Measurements from ENCODE around the gene ASIC3.

The ASIC3 gene

GRCh38 chr7:151075662-151075971, 27.3 kb downstream of the ASIC3 start:
- H3K4ac ChIP-seq (ENCODE audit: low read depth, low read length) = no peak overlapping the region

GRCh38 chr7:151075978-151076426, 27.7 kb downstream of the ASIC3 start:
- Histone ChIP-seq H3K79me2 (ENCODE audit: control insufficient read depth, insufficient read depth, low read length) (peaks cover 13% of the 10 kb centered on the region), H3K4me1 (ENCODE audit: control insufficient read depth, low read depth, low read length) (peaks cover 5% of the 10 kb centered on the region), H4K8ac (ENCODE audit: low read depth, low read length) (no peak overlapping the region), H3K18ac (ENCODE audit: low read length) (no peak overlapping the region), H2BK15ac (replicated peaks; ENCODE audit: low read depth) (no peak overlapping the region), H2BK120ac (ENCODE audit: low read depth, low read length) (no peak overlapping the region), H3K9ac (ENCODE audit: low read length) (no peak overlapping the region), H2BK5ac (ENCODE audit: low read length) (no peak overlapping the region), H3K27ac (ENCODE audit: low read depth, low read length) (no peak overlapping the region), H3K4me2 (ENCODE audit: low read length) (no peak overlapping the region), H2AK5ac (ENCODE audit: low read length) (no peak overlapping the region), H4K5ac (ENCODE audit: low read length) (no peak overlapping the region), H3K56ac (ENCODE audit: low read length) (no peak overlapping the region), H3K4ac (ENCODE audit: low read depth, low read length) (no peak overlapping the region), H3K79me1 (ENCODE audit: low read length) (peaks cover 10% of the 10 kb centered on the region), H3K36me3 (ENCODE audit: control insufficient read depth, insufficient read depth, low read length) (peaks cover 1% of the 10 kb centered on the region), H3K4me3 (ENCODE audit: low read length) (no peak overlapping the region), H3K27me3 (ENCODE audit: insufficient read depth, low read length, poor library complexity) (no peaks in the 10 kb centered on the region), H3K23ac (ENCODE audit: low read length) (no peak overlapping the region)
- no peak for DNase-seq
- no CpG with 5 or more reads among the region's 22 CpGs for WGBS (ENCODE audit: extremely low coverage, insufficient coverage, low lambda C conversion rate)

More at GRCh38 chr7:151075662-151075971, 27.3 kb downstream of the ASIC3 start:
- H2BK120ac ChIP-seq (ENCODE audit: low read depth, low read length) = no peak overlapping the region
- no peak overlapping the region for H4K8ac ChIP-seq (ENCODE audit: low read depth, low read length)
- no peak overlapping the region for H2AK5ac ChIP-seq (ENCODE audit: low read length)
- no peak overlapping the region for H3K56ac ChIP-seq (ENCODE audit: low read length)
- no peak overlapping the region for H3K4me2 ChIP-seq (ENCODE audit: low read length)
- H2BK15ac ChIP-seq (replicated peaks; ENCODE audit: low read depth) = no peak overlapping the region
- H4K5ac ChIP-seq (ENCODE audit: low read length) = no peak overlapping the region
- DNase-seq = no peak
- H3K36me3 ChIP-seq (ENCODE audit: control insufficient read depth, insufficient read depth, low read length) = peaks cover 2% of the 10 kb centered on the region
- H3K79me1 ChIP-seq (ENCODE audit: low read length) = peaks cover 10% of the 10 kb centered on the region
- no peak overlapping the region for H3K4me3 ChIP-seq (ENCODE audit: low read length)
- no peak overlapping the region for H2BK5ac ChIP-seq (ENCODE audit: low read length)
- peaks cover 13% of the 10 kb centered on the region for H3K79me2 ChIP-seq (ENCODE audit: control insufficient read depth, insufficient read depth, low read length)
- no peaks in the 10 kb centered on the region for H3K27me3 ChIP-seq (ENCODE audit: insufficient read depth, low read length, poor library complexity)
- WGBS (ENCODE audit: extremely low coverage, insufficient coverage, low lambda C conversion rate) = no CpG with 5 or more reads among the region's 7 CpGs
- H3K9ac ChIP-seq (ENCODE audit: low read length) = no peak overlapping the region
- H3K23ac ChIP-seq (ENCODE audit: low read length) = no peak overlapping the region
- peaks cover 5% of the 10 kb centered on the region for H3K4me1 ChIP-seq (ENCODE audit: control insufficient read depth, low read depth, low read length)
- no peak overlapping the region for H3K27ac ChIP-seq (ENCODE audit: low read depth, low read length)
- H3K18ac ChIP-seq (ENCODE audit: low read length) = no peak overlapping the region

- Histone ChIP-seq H3K56ac (ENCODE audit: low read length) (no peak overlapping the region), H3K4me3 (ENCODE audit: low read length) (no peak overlapping the region), H2BK15ac (replicated peaks; ENCODE audit: low read depth) (no peak overlapping the region)
Measured at GRCh38 chr7:151076863-151077704, 28.8 kb downstream of the ASIC3 start.

DNA sequence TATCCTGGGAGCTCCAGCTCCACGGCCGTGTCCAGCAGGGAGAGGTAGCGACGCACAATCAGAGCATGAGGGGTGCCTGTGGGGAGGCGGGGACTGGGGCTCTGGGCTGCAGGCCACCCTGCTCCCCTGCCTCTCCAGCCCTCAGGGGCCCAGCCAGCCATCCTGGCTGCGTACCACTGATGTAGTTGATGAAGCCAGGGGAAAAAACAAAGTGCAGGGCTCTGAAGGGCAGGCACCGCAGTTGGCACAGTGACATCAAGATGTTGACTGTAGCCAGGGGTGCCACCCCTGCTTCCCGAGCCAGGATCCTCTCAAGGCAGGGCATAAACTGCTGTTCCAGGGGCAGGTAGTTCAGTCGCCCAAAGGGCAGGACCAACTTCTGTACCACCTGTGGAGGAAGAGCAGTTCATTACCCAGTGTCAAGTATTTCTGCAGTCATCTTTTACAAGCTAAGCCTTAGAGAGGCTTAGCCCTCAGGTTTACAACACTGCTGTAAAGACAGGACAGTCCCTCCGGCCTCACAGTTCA, 29.4 kb downstream of the ASIC3 start:
- Histone ChIP-seq H3K4me1 (ENCODE audit: control insufficient read depth, low read depth, low read length) (peaks cover 9% of the 10 kb centered on the region), H3K79me2 (ENCODE audit: control insufficient read depth, insufficient read depth, low read length) (peaks cover 15% of the 10 kb centered on the region), H3K27me3 (ENCODE audit: insufficient read depth, low read length, poor library complexity) (no peaks in the 10 kb centered on the region), H3K56ac (ENCODE audit: low read length) (no peak overlapping the region), H4K8ac (ENCODE audit: low read depth, low read length) (no peak overlapping the region), H3K4me3 (ENCODE audit: low read length) (no peak overlapping the region), H3K27ac (ENCODE audit: low read depth, low read length) (no peak overlapping the region), H3K4me2 (ENCODE audit: low read length) (no peak overlapping the region), H3K23ac (ENCODE audit: low read length) (no peak overlapping the region), H3K18ac (ENCODE audit: low read length) (no peak overlapping the region), H4K5ac (ENCODE audit: low read length) (no peak overlapping the region), H2BK120ac (ENCODE audit: low read depth, low read length) (no peak overlapping the region), H2BK5ac (ENCODE audit: low read length) (no peak overlapping the region), H3K9ac (ENCODE audit: low read length) (no peak overlapping the region), H2AK5ac (ENCODE audit: low read length) (no peak overlapping the region), H3K4ac (ENCODE audit: low read depth, low read length) (no peak overlapping the region), H3K79me1 (ENCODE audit: low read length) (peaks cover 15% of the 10 kb centered on the region), H2BK15ac (replicated peaks; ENCODE audit: low read depth) (no peak overlapping the region), H3K36me3 (ENCODE audit: control insufficient read depth, insufficient read depth, low read length) (peaks cover 1% of the 10 kb centered on the region)
- DNase-seq = no peak
- no CpG with 5 or more reads among the region's 10 CpGs for WGBS (ENCODE audit: extremely low coverage, insufficient coverage, low lambda C conversion rate)

More at GRCh38 chr7:151076863-151077704, 28.8 kb downstream of the ASIC3 start:
- H3K27ac ChIP-seq (ENCODE audit: low read depth, low read length) = no peak overlapping the region
- H3K79me1 ChIP-seq (ENCODE audit: low read length) = peaks cover 10% of the 10 kb centered on the region
- H2AK5ac ChIP-seq (ENCODE audit: low read length) = no peak overlapping the region
- no peak overlapping the region for H3K9ac ChIP-seq (ENCODE audit: low read length)
- H3K18ac ChIP-seq (ENCODE audit: low read length) = no peak overlapping the region
- no CpG with 5 or more reads among the region's 33 CpGs for WGBS (ENCODE audit: extremely low coverage, insufficient coverage, low lambda C conversion rate)
- H3K4ac ChIP-seq (ENCODE audit: low read depth, low read length) = no peak overlapping the region
- peak; percentile 53 for DNase-seq
- H2BK120ac ChIP-seq (ENCODE audit: low read depth, low read length) = no peak overlapping the region
- H4K8ac ChIP-seq (ENCODE audit: low read depth, low read length) = no peak overlapping the region
- H3K4me1 ChIP-seq (ENCODE audit: control insufficient read depth, low read depth, low read length) = peaks cover 5% of the 10 kb centered on the region
- no peak overlapping the region for H3K23ac ChIP-seq (ENCODE audit: low read length)
- peaks cover 13% of the 10 kb centered on the region for H3K79me2 ChIP-seq (ENCODE audit: control insufficient read depth, insufficient read depth, low read length)
- H3K27me3 ChIP-seq (ENCODE audit: insufficient read depth, low read length, poor library complexity) = no peaks in the 10 kb centered on the region
- H2BK5ac ChIP-seq (ENCODE audit: low read length) = no peak overlapping the region
- no peak overlapping the region for H3K4me2 ChIP-seq (ENCODE audit: low read length)
- H3K36me3 ChIP-seq (ENCODE audit: control insufficient read depth, insufficient read depth, low read length) = peaks cover 1% of the 10 kb centered on the region
- H4K5ac ChIP-seq (ENCODE audit: low read length) = no peak overlapping the region

DNA sequence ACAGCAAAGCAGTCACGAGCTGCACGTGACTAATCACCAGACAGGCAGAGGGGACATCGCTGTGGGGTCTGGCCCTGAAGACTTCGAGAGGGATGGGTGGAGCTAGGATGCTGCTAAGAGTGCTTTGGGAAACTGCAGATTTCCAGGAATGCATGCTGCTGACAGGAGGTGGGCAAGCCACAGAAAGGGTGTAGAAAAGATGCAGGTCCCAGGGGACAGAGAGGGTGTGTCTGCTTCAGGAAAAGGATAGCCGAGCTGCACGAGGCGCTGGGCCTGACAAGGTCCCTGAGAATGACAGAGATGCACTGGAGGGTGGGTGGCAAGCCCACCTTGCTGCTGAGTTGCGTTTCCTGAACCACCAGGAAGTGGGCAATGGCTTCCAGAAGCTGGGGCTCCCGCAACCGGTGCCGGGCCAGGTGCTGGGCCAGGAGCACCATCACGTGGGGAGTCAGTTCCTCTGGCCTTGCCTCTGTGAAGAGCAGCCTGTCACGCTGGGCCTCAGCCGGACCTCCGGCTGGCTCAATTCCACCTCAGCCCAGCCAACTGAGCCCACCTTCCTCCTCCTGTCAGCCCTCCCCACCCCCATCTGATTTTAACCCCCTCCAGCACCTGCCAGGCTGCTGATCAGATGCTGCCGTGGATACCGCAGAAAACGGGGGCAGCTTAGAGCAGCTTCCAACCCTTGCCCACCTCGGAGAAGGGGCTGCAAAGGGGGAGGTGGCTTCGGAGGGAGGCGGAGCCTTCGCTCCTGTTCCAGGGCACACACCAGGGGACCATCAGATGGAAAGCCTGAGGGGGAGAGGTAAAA, 30.1 kb downstream of the ASIC3 start:
- Histone ChIP-seq H2BK5ac (ENCODE audit: low read length) (no peak overlapping the region), H2AK5ac (ENCODE audit: low read length) (no peak overlapping the region), H4K5ac (ENCODE audit: low read length) (no peak overlapping the region), H3K79me1 (ENCODE audit: low read length) (peaks cover 15% of the 10 kb centered on the region), H4K8ac (ENCODE audit: low read depth, low read length) (no peak overlapping the region), H3K9ac (ENCODE audit: low read length) (peak overlapping the region; percentile 11), H3K27ac (ENCODE audit: low read depth, low read length) (no peak overlapping the region), H2BK15ac (replicated peaks; ENCODE audit: low read depth) (no peak overlapping the region), H3K4me3 (ENCODE audit: low read length) (no peak overlapping the region), H3K4ac (ENCODE audit: low read depth, low read length) (no peak overlapping the region), H2BK120ac (ENCODE audit: low read depth, low read length) (no peak overlapping the region), H3K4me1 (ENCODE audit: control insufficient read depth, low read depth, low read length) (peaks cover 9% of the 10 kb centered on the region), H3K36me3 (ENCODE audit: control insufficient read depth, insufficient read depth, low read length) (peaks cover 1% of the 10 kb centered on the region), H3K56ac (ENCODE audit: low read length) (peak overlapping the region; percentile 34), H3K79me2 (ENCODE audit: control insufficient read depth, insufficient read depth, low read length) (peaks cover 15% of the 10 kb centered on the region), H3K4me2 (ENCODE audit: low read length) (no peak overlapping the region), H3K23ac (ENCODE audit: low read length) (no peak overlapping the region), H3K27me3 (ENCODE audit: insufficient read depth, low read length, poor library complexity) (no peaks in the 10 kb centered on the region), H3K18ac (ENCODE audit: low read length) (no peak overlapping the region)
- DNase-seq = peak; percentile 50
- WGBS (ENCODE audit: extremely low coverage, insufficient coverage, low lambda C conversion rate) = no CpG with 5 or more reads among the region's 22 CpGs

Data from mesendoderm (in vitro differentiated cells).